ENCODE data around the gene SALL1.
A peak's percentile ranks its signal among the peaks of the same experiment; 100 is the strongest.

SALL1 gene

GRCh38 chr16:51121850-51122249 is 29.2 kb downstream of the SALL1 start:
- H3K27me3 ChIP-seq (ENCODE audit: insufficient read depth, poor library complexity, severe bottlenecking) = peaks cover 56% of the 10 kb centered on the region
- no peaks in the 10 kb centered on the region for H3K4me1 ChIP-seq (ENCODE audit: insufficient read depth, poor library complexity, severe bottlenecking)
- TF ChIP-seq CTCF (IDR thresholded peaks at IDR 0.05; ENCODE audit: poor library complexity, severe bottlenecking) = no peak
- no peaks in the 10 kb centered on the region for H3K36me3 ChIP-seq (ENCODE audit: low read depth)
- ATAC-seq (ENCODE audit: low read depth) (no peak), DNase-seq (ENCODE audit: low spot score) (no peak)
- H3K27ac ChIP-seq (ENCODE audit: poor library complexity, severe bottlenecking) = no peak overlapping the region
- H3K9me3 ChIP-seq (ENCODE audit: severe bottlenecking) = peaks cover 2% of the 10 kb centered on the region
- no peak overlapping the region for H3K4me3 ChIP-seq (ENCODE audit: severe bottlenecking)

- DNase-seq (ENCODE audit: low spot score) = no peak
- H3K4me3 ChIP-seq (ENCODE audit: severe bottlenecking) = no peak overlapping the region
- H3K36me3 ChIP-seq (ENCODE audit: low read depth) = no peaks in the 10 kb centered on the region
- H3K27ac ChIP-seq (ENCODE audit: poor library complexity, severe bottlenecking) = no peak overlapping the region
- peaks cover 54% of the 10 kb centered on the region for H3K27me3 ChIP-seq (ENCODE audit: insufficient read depth, poor library complexity, severe bottlenecking)
- no peak for ATAC-seq (ENCODE audit: low read depth)
- H3K4me1 ChIP-seq (ENCODE audit: insufficient read depth, poor library complexity, severe bottlenecking) = no peaks in the 10 kb centered on the region
- TF ChIP-seq CTCF (IDR thresholded peaks at IDR 0.05; ENCODE audit: poor library complexity, severe bottlenecking) = no peak
- H3K9me3 ChIP-seq (ENCODE audit: severe bottlenecking) = peaks cover 2% of the 10 kb centered on the region
Measured at GRCh38 chr16:51120730-51121347, 30.2 kb downstream of the SALL1 start.

GRCh38 chr16:51119973-51120729 is 30.9 kb downstream of the SALL1 start:
- H3K4me3 ChIP-seq (ENCODE audit: severe bottlenecking) = no peak overlapping the region
- H3K4me1 ChIP-seq (ENCODE audit: insufficient read depth, poor library complexity, severe bottlenecking) = no peaks in the 10 kb centered on the region
- no peak for ATAC-seq (ENCODE audit: low read depth)
- no peak for TF ChIP-seq CTCF (IDR thresholded peaks at IDR 0.05; ENCODE audit: poor library complexity, severe bottlenecking)
- H3K36me3 ChIP-seq (ENCODE audit: low read depth) = no peaks in the 10 kb centered on the region
- DNase-seq (ENCODE audit: low spot score) = no peak
- H3K27ac ChIP-seq (ENCODE audit: poor library complexity, severe bottlenecking) = no peak overlapping the region
- H3K27me3 ChIP-seq (ENCODE audit: insufficient read depth, poor library complexity, severe bottlenecking) = peaks cover 59% of the 10 kb centered on the region
- H3K9me3 ChIP-seq (ENCODE audit: severe bottlenecking) = peaks cover 2% of the 10 kb centered on the region

- Histone ChIP-seq H3K4me1 (ENCODE audit: insufficient read depth, poor library complexity, severe bottlenecking) (no peaks in the 10 kb centered on the region), H3K27ac (ENCODE audit: poor library complexity, severe bottlenecking) (no peak overlapping the region), H3K27me3 (ENCODE audit: insufficient read depth, poor library complexity, severe bottlenecking) (peaks cover 61% of the 10 kb centered on the region), H3K36me3 (ENCODE audit: low read depth) (no peaks in the 10 kb centered on the region), H3K4me3 (ENCODE audit: severe bottlenecking) (no peak overlapping the region), H3K9me3 (ENCODE audit: severe bottlenecking) (peaks cover 2% of the 10 kb centered on the region)
- ATAC-seq (ENCODE audit: low read depth) = no peak
- no peak for TF ChIP-seq CTCF (IDR thresholded peaks at IDR 0.05; ENCODE audit: poor library complexity, severe bottlenecking)
- peak; percentile 1 for DNase-seq (ENCODE audit: low spot score)
Measured at GRCh38 chr16:51119556-51119955, 31.5 kb downstream of the SALL1 start.

GRCh38 chr16:51116353-51116752 is 34.7 kb downstream of the SALL1 start:
- H3K27ac ChIP-seq (ENCODE audit: poor library complexity, severe bottlenecking) = no peak overlapping the region
- no peak for TF ChIP-seq CTCF (IDR thresholded peaks at IDR 0.05; ENCODE audit: poor library complexity, severe bottlenecking)
- H3K4me3 ChIP-seq (ENCODE audit: severe bottlenecking) = no peak overlapping the region
- DNase-seq (ENCODE audit: low spot score) = no peak
- H3K4me1 ChIP-seq (ENCODE audit: insufficient read depth, poor library complexity, severe bottlenecking) = no peaks in the 10 kb centered on the region
- no peaks in the 10 kb centered on the region for H3K36me3 ChIP-seq (ENCODE audit: low read depth)
- H3K9me3 ChIP-seq (ENCODE audit: severe bottlenecking) = no peaks in the 10 kb centered on the region
- H3K27me3 ChIP-seq (ENCODE audit: insufficient read depth, poor library complexity, severe bottlenecking) = peaks cover 76% of the 10 kb centered on the region
- ATAC-seq (ENCODE audit: low read depth) = no peak

Measured in RWPE2 (cell line).